Trophoblast cell (in vitro differentiated cells and primary cell): ENCODE measurements around the gene KIRREL3.

Experiments
- DNase-seq, 2 donors: peaks; one replicate each; pipeline ENCODE4 v3.0.0-alpha.2; 2016
- H2AFZ ChIP-seq: 2 replicates; pipeline ENCODE4 v1.6.1; 2013; ENCODE audit warnings: low read length, moderate library complexity, mild to moderate bottlenecking; ENCODE audit not compliant: insufficient read depth, poor library complexity
- H2AK5ac ChIP-seq: 2 replicates; pipeline ENCODE4 v1.6.1; 2013; ENCODE audit warnings: mild to moderate bottlenecking, low read length
- H2BK120ac ChIP-seq: 2 replicates; pipeline ENCODE4 v1.6.1; 2013; ENCODE audit warnings: low read length, mild to moderate bottlenecking, moderate library complexity; ENCODE audit not compliant: insufficient read depth, poor library complexity
- H2BK12ac ChIP-seq: 2 replicates; pipeline ENCODE4 v1.6.1; 2013; ENCODE audit warnings: mild to moderate bottlenecking, low read length, moderate library complexity
- H2BK5ac ChIP-seq: 2 replicates; pipeline ENCODE4 v1.6.1; 2013; ENCODE audit warnings: low read length, low read depth, moderate library complexity, mild to moderate bottlenecking; ENCODE audit not compliant: poor library complexity
- H3K14ac ChIP-seq: 2 replicates; pipeline ENCODE4 v1.6.1; 2013; ENCODE audit warnings: mild to moderate bottlenecking, low read length
- H3K18ac ChIP-seq: 2 replicates; pipeline ENCODE4 v1.6.1; 2013; ENCODE audit warnings: mild to moderate bottlenecking, low read length
- H3K23ac ChIP-seq: 2 replicates; pipeline ENCODE4 v1.6.1; 2013; ENCODE audit warnings: low read length
- H3K27ac ChIP-seq: 2 replicates; pipeline ENCODE4 v1.5.1; 2013; ENCODE audit warnings: low read depth, mild to moderate bottlenecking, inconsistent platforms, low read length, moderate library complexity
- H3K27me3 ChIP-seq: 2 replicates; pipeline ENCODE4 v1.6.1; 2013; ENCODE audit warnings: inconsistent platforms, mild to moderate bottlenecking, low read length, moderate library complexity; ENCODE audit not compliant: insufficient read depth
- H3K36me3 ChIP-seq, 2 experiments: 1 replicate in 1 of 2; 2 replicates in 1 of 2; pipeline ENCODE4 v1.6.1; 2013; ENCODE audit warnings: low read length in 2 of 2, mild to moderate bottlenecking in 2 of 2, moderate library complexity in 1 of 2; ENCODE audit not compliant: insufficient read depth in 2 of 2, control insufficient read depth in 1 of 2
- H3K4ac ChIP-seq: 2 replicates; pipeline ENCODE4 v1.6.1; 2013; ENCODE audit warnings: low read depth, mild to moderate bottlenecking, low read length, moderate library complexity
- H3K4me1 ChIP-seq, 2 experiments: 1 replicate in 1 of 2; 2 replicates in 1 of 2; pipeline ENCODE4 v1.6.1; 2013; ENCODE audit warnings: low read length in 2 of 2, mild to moderate bottlenecking in 2 of 2, moderate library complexity in 1 of 2; ENCODE audit not compliant: insufficient read depth in 2 of 2, control insufficient read depth in 1 of 2
- H3K4me2 ChIP-seq: 2 replicates; pipeline ENCODE4 v1.6.1; 2013; ENCODE audit warnings: inconsistent platforms, mild to moderate bottlenecking, low read length, moderate library complexity
- H3K4me3 ChIP-seq: 2 replicates; pipeline ENCODE4 v1.5.1; 2013; ENCODE audit warnings: mild to moderate bottlenecking, low read depth, low read length, inconsistent platforms
- H3K79me1 ChIP-seq: one replicate; pipeline ENCODE4 v1.6.1; 2013; ENCODE audit warnings: low read length
- H3K79me2 ChIP-seq: 2 replicates; pipeline ENCODE4 v1.6.1; 2013; ENCODE audit warnings: low read length, mild to moderate bottlenecking; ENCODE audit not compliant: control insufficient read depth, insufficient read depth, poor library complexity
- H3K9ac ChIP-seq: 2 replicates; pipeline ENCODE4 v1.6.1; 2013; ENCODE audit warnings: mild to moderate bottlenecking, low read length
- H3K9me3 ChIP-seq: 2 replicates; pipeline ENCODE4 v1.6.1; 2013; ENCODE audit warnings: low read depth, mild to moderate bottlenecking, control low read depth, inconsistent platforms, low read length; ENCODE audit not compliant: insufficient read depth
- H4K12ac ChIP-seq: 2 replicates; pipeline ENCODE4 v1.6.1; 2013; ENCODE audit warnings: low read depth, mild to moderate bottlenecking, low read length, moderate library complexity
- H4K8ac ChIP-seq: 2 replicates; pipeline ENCODE4 v1.6.1; 2013; ENCODE audit warnings: low read depth, mild to moderate bottlenecking, low read length, moderate library complexity
- H4K91ac ChIP-seq: one replicate; pipeline ENCODE4 v1.6.1; 2013; ENCODE audit warnings: low read depth, mild to moderate bottlenecking, low read length, moderate library complexity
- WGBS: extraction: QIAGEN DNeasy Blood & Tissue Kit; methylation state at CpG from one replicate; pipeline ENCODE4 v1.1.7; 2013; ENCODE audit warnings: missing lambda C conversion rate; ENCODE audit not compliant: insufficient read length, insufficient coverage; ENCODE audit errors: extremely low coverage; 5-methylcytosine and 5-hydroxymethylcytosine counted together

The KIRREL3 gene

DNA sequence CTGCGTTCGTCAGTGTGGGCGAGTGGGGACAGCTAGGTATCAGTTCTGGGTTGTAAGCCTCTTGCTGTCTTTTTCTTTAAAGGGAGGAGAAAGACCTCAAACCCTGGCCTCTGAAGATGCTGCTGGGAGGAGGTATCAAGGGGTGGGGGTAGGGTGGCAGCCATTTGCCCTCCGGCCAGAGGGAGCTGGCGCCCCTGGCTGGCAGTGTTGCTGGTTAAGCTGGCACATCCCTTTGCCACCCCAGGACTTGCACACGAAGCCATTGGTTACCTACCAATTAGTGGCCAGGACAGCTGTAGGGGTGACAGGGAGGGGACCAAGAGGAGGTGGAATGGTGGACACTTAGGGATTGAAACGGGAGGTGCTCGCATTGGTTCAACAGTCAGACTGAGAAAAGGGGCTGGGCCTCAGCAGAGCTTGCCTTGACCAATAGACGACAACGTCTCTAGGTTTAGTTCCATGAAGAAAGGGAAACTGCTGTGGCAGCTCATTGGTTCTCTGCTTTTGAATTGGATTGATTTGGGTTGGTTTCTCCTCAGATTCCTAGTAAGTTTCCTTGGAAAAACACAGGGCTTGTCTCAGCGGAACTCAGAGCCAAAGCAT lies 567.2 kb downstream of the KIRREL3 start:
- H3K4me2 ChIP-seq: no peak overlapping the region
- peaks cover 8% of the 10 kb centered on the region for H3K9me3 ChIP-seq
- no peak overlapping the region for H2AK5ac ChIP-seq
- H3K9ac ChIP-seq: no peak overlapping the region
- no peaks in the 10 kb centered on the region for H3K36me3 ChIP-seq
- no peaks in the 10 kb centered on the region for H3K27me3 ChIP-seq
- no peak overlapping the region for H2BK12ac ChIP-seq
- H2AFZ ChIP-seq: no peak overlapping the region
- no peak overlapping the region for H2BK5ac ChIP-seq
- peaks cover 2% of the 10 kb centered on the region in 2 experiments for H3K4me1 ChIP-seq
- no peak overlapping the region for H4K91ac ChIP-seq
- no peak overlapping the region for H3K18ac ChIP-seq
- H3K27ac ChIP-seq: no peak overlapping the region
- WGBS: no CpG with 5 or more reads among the region's 11 CpGs
- H2BK120ac ChIP-seq: no peak overlapping the region
- H3K79me1 ChIP-seq: no peaks in the 10 kb centered on the region
- no peak overlapping the region for H3K4me3 ChIP-seq
- no peak overlapping the region for H4K12ac ChIP-seq
- no peak for DNase-seq
- H3K23ac ChIP-seq: no peak overlapping the region
- H3K79me2 ChIP-seq: no peaks in the 10 kb centered on the region
- no peak overlapping the region for H4K8ac ChIP-seq
- H3K4ac ChIP-seq: no peak overlapping the region
- no peak overlapping the region for H3K14ac ChIP-seq

DNA sequence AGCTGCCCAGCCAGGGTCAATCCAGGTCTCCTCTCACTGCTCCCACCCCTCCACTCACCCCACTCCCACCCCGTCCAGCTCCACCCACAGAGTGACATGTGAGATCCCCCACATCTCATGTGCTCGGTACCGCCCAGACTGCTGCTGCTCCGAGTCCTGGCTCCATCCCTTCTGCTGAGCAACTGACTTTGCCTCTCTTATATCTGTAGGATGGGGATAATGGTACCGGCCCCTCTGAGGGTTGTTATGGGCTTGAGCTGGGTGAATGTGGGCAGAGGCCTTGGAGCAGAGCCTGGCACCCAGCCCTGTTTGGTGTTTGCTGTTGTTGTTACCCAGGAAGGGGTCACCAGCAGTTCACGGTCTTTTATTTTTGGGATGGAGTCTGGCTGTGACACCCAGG lies 568.0 kb downstream of the KIRREL3 start:
- no peak overlapping the region for H4K12ac ChIP-seq
- H3K18ac ChIP-seq: no peak overlapping the region
- no peak overlapping the region for H2BK5ac ChIP-seq
- H3K23ac ChIP-seq: no peak overlapping the region
- H3K79me1 ChIP-seq: no peaks in the 10 kb centered on the region
- H2BK120ac ChIP-seq: no peak overlapping the region
- no peaks in the 10 kb centered on the region for H3K36me3 ChIP-seq
- H3K4me3 ChIP-seq: no peak overlapping the region
- H2AFZ ChIP-seq: no peak overlapping the region
- no peak overlapping the region for H2AK5ac ChIP-seq
- WGBS: no CpG with 5 or more reads among the region's 6 CpGs
- H3K4ac ChIP-seq: no peak overlapping the region
- no peak overlapping the region for H3K9ac ChIP-seq
- H3K27me3 ChIP-seq: no peaks in the 10 kb centered on the region
- peaks cover 6% of the 10 kb centered on the region for H3K9me3 ChIP-seq
- H3K4me2 ChIP-seq: no peak overlapping the region
- no peak for DNase-seq
- no peaks in the 10 kb centered on the region for H3K79me2 ChIP-seq
- H3K27ac ChIP-seq: no peak overlapping the region
- peaks cover 2% of the 10 kb centered on the region in 2 experiments for H3K4me1 ChIP-seq
- H2BK12ac ChIP-seq: no peak overlapping the region
- no peak overlapping the region for H4K91ac ChIP-seq
- no peak overlapping the region for H3K14ac ChIP-seq
- H4K8ac ChIP-seq: no peak overlapping the region

DNA sequence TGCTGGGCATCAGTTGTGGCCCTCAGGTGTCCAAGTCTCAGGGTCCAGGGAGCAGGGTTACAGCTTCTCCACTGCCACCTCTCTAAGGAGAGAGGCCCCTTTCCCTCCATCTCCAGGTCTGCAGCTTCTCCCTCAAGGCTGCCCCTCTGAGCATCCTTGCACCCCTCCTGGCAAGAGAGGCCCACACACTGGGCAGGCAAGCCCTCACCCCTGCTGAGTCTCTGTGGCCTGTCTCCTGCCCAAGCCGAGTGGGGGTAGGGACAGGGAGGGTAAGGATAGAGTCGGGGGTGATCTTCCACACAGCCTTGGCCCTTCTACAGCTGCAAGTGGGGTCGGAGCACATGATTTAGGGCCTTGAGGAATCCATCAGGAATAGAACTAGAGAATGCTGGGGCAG lies 568.5 kb downstream of the KIRREL3 start:
- H3K4ac ChIP-seq: no peak overlapping the region
- H2BK120ac ChIP-seq: no peak overlapping the region
- no peaks in the 10 kb centered on the region for H3K27me3 ChIP-seq
- no peak overlapping the region for H3K14ac ChIP-seq
- H3K4me1 ChIP-seq: peaks cover 2% of the 10 kb centered on the region in 2 experiments
- H3K4me3 ChIP-seq: no peak overlapping the region
- H3K79me2 ChIP-seq: no peaks in the 10 kb centered on the region
- H2AFZ ChIP-seq: peak overlapping the region; percentile 3
- H3K36me3 ChIP-seq: no peaks in the 10 kb centered on the region
- H3K23ac ChIP-seq: no peak overlapping the region
- H2AK5ac ChIP-seq: no peak overlapping the region
- no peak overlapping the region for H4K8ac ChIP-seq
- H4K91ac ChIP-seq: no peak overlapping the region
- no peaks in the 10 kb centered on the region for H3K79me1 ChIP-seq
- no peak overlapping the region for H3K18ac ChIP-seq
- no peak overlapping the region for H3K27ac ChIP-seq
- no CpG with 5 or more reads among the region's 3 CpGs for WGBS
- no peak overlapping the region for H3K9ac ChIP-seq
- no peak overlapping the region for H2BK5ac ChIP-seq
- no peak overlapping the region for H3K4me2 ChIP-seq
- no peak for DNase-seq
- H2BK12ac ChIP-seq: no peak overlapping the region
- H3K9me3 ChIP-seq: peaks cover 3% of the 10 kb centered on the region
- H4K12ac ChIP-seq: no peak overlapping the region

DNA sequence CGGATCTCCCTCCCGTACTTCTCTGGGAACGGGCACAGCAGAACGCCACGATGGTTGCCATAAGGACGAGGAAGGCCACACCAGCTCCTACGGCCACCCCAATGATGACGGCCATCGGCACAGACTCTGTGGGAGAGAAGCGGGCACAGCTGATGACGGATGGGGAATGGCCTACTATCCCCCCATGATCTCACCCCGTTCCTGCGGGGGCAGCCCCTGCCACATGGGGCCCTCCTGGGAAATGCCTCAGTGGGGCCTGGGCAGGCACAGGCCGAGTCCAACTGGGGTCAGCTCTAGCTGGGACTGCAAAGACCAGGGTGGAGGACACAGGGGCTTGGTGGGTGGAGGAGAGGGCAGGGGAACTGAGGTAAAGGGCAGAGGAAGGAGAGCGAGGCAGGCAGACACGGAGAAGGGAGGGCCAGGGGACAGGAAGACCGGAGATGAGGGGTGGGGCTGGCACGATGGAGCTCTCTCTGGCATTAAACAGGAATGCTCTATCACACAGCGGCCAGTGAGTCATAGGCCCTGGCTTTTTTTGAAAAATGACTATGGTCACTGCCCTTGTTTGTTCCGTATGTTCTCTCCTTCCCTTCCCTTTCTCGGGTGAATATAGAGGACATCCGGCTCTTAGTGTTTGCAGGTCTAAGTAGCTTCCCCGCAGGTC lies 569.0 kb downstream of the KIRREL3 start:
- no CpG with 5 or more reads among the region's 23 CpGs for WGBS
- DNase-seq: peak in 1 of 2 donors; percentile 18

More for the DNA sequence above, 569.0 kb downstream of the KIRREL3 start:
- Histone ChIP-seq H2BK5ac (no peak overlapping the region), H4K91ac (no peak overlapping the region), H3K14ac (no peak overlapping the region), H3K79me2 (no peaks in the 10 kb centered on the region), H3K9ac (no peak overlapping the region), H3K4me2 (no peak overlapping the region), H3K4me1 (peaks cover 2 to 5% of the 10 kb centered on the region in 2 experiments), H3K36me3 (no peaks in the 10 kb centered on the region), H3K4me3 (no peak overlapping the region), H3K79me1 (no peaks in the 10 kb centered on the region), H4K8ac (no peak overlapping the region), H3K23ac (no peak overlapping the region), H2BK12ac (no peak overlapping the region), H3K27me3 (no peaks in the 10 kb centered on the region), H3K27ac (no peak overlapping the region), H2AK5ac (no peak overlapping the region), H4K12ac (no peak overlapping the region), H3K9me3 (peaks cover 2% of the 10 kb centered on the region), H3K4ac (no peak overlapping the region), H2AFZ (peak overlapping the region; percentile 15), H2BK120ac (no peak overlapping the region), H3K18ac (no peak overlapping the region)
